Suprapubic skin (tissue), 4 donors: ENCODE measurements around the gene SDR42E1. TPM values are rescaled to one million over a fixed set of nuclear protein-coding genes. Genes with fewer than 3 reads are reported as not detected.
"Not testable (repeated sequence)": the region's sequence is repeated elsewhere in the genome, so short reads cannot be mapped to it uniquely, and the experiment has no call there.

Source experiments
- DNase-seq, 2 donors: peaks; one replicate each; pipeline ENCODE4 v3.0.0-alpha.2; 2019; ENCODE audit warnings: low spot score in 2 of 2
- H3K27ac ChIP-seq: fragments of 200-600 bp; sonication (generic); one replicate; pipeline ENCODE4 v1.5.1; 2019
- H3K27me3 ChIP-seq: fragments of 200-600 bp; sonication (generic); one replicate; pipeline ENCODE4 v1.5.1; 2019
- H3K36me3 ChIP-seq: fragments of 200-600 bp; sonication (generic); one replicate; pipeline ENCODE4 v1.5.1; 2019
- H3K4me1 ChIP-seq: fragments of 200-600 bp; sonication (generic); one replicate; pipeline ENCODE4 v1.5.1; 2019
- H3K4me3 ChIP-seq: fragments of 200-600 bp; sonication (generic); one replicate; pipeline ENCODE4 v1.5.1; 2019; ENCODE audit warnings: mild to moderate bottlenecking
- H3K9me3 ChIP-seq: fragments of 200-600 bp; sonication (generic); one replicate; pipeline ENCODE4 v1.5.1; 2019
- CTCF ChIP-seq, 2 donors: fragments of 200-600 bp in 1 of 2; fragments of 450-650 bp in 1 of 2; sonication (generic) in 1 of 2; IDR thresholded peaks; one replicate each; pipeline ENCODE4 v1.5.1; 2016 to 2019; ENCODE audit warnings: antibody characterized with exemption in 2 of 2, mild to moderate bottlenecking in 1 of 2, moderate library complexity in 1 of 2
- EP300 ChIP-seq: sonication (generic); formaldehyde crosslinking; IDR thresholded peaks from one replicate; pipeline ENCODE4 v1.6.1; 2017; ENCODE audit warnings: antibody characterized with exemption
- POLR2A ChIP-seq, 2 donors: fragments of 450-650 bp; IDR thresholded peaks; one replicate each; pipeline ENCODE4 v1.6.1; 2017; ENCODE audit warnings: antibody characterized with exemption in 2 of 2, mild to moderate bottlenecking in 2 of 2, moderate library complexity in 2 of 2
- POLR2AphosphoS5 ChIP-seq, 3 donors: sonication (generic); formaldehyde crosslinking; IDR thresholded peaks; one replicate each; pipeline ENCODE4 v1.6.1; 2017; ENCODE audit warnings: antibody characterized with exemption in 3 of 3
- WGBS: methylation state at CpG from one replicate; pipeline ENCODE4 v1.1.5; 2018; 5-methylcytosine and 5-hydroxymethylcytosine counted together
- total RNA-seq, 4 donors: library from RNA; depleted of rRNA; stranded (reverse); fragments of >200 nt; gene quantifications; one replicate each; pipeline ENCODE4 v1.1.0, GENCODE V29; 2016

Gene SDR42E1
- total RNA-seq, 4 donors from 2014 or later = 21.5 to 34.6 (median 28.3) TPM

- peaks cover 19% of the 10 kb centered on the region for H3K4me1 ChIP-seq
- H3K36me3 ChIP-seq = no peaks in the 10 kb centered on the region
- H3K4me3 ChIP-seq = no peak overlapping the region
- peaks cover under 1% of the 10 kb centered on the region for H3K27me3 ChIP-seq
- TF ChIP-seq EP300 (no peak), POLR2A (IDR thresholded peaks at IDR 0.05) (no peak), CTCF (IDR thresholded peaks at IDR 0.05) (no peak), POLR2AphosphoS5 (IDR thresholded peaks at IDR 0.05) (no peak)
- peak overlapping the region; percentile 71 for H3K27ac ChIP-seq
- H3K9me3 ChIP-seq = peaks cover 8% of the 10 kb centered on the region
- WGBS = 43% methylated on average over 7 of the region's 7 CpGs
- DNase-seq = no peak
These were observed 5.0 kb upstream of the SDR42E1 start for GRCh38 chr16:82016263-82016662.

- no peak for DNase-seq
- Histone ChIP-seq H3K36me3 (no peaks in the 10 kb centered on the region), H3K27ac (no peak overlapping the region), H3K9me3 (peaks cover 8% of the 10 kb centered on the region), H3K27me3 (peaks cover 4% of the 10 kb centered on the region), H3K4me1 (peaks cover 25% of the 10 kb centered on the region), H3K4me3 (no peak overlapping the region)
- no peak for TF ChIP-seq POLR2AphosphoS5 (IDR thresholded peaks at IDR 0.05)
- TF ChIP-seq CTCF (IDR thresholded peaks at IDR 0.05) = no peak
- TF ChIP-seq EP300 = no peak
- TF ChIP-seq POLR2A (IDR thresholded peaks at IDR 0.05) = no peak
- 48% methylated on average over 2 of the region's 2 CpGs for WGBS
These were observed 1.9 kb upstream of the SDR42E1 start for GRCh38 chr16:82013139-82013538.

GRCh38 chr16:82010649-82011048 lies 621 bp downstream of the SDR42E1 start:
- peak overlapping the region; percentile 72 for H3K27ac ChIP-seq
- H3K4me1 ChIP-seq = peaks cover 7% of the 10 kb centered on the region
- H3K27me3 ChIP-seq = peaks cover 4% of the 10 kb centered on the region
- peaks cover 8% of the 10 kb centered on the region for H3K9me3 ChIP-seq
- TF ChIP-seq POLR2AphosphoS5 (IDR thresholded peaks at IDR 0.05) = no peak
- no peak for TF ChIP-seq EP300
- no peak for TF ChIP-seq CTCF (IDR thresholded peaks at IDR 0.05)
- TF ChIP-seq POLR2A (IDR thresholded peaks at IDR 0.05) = no peak
- peak overlapping the region; percentile 55 for H3K4me3 ChIP-seq
- DNase-seq = no peak
- H3K36me3 ChIP-seq = no peaks in the 10 kb centered on the region
- 61% methylated on average over 8 of the region's 8 CpGs for WGBS

- not testable (repeated sequence) for H3K27me3 ChIP-seq, H3K9me3 ChIP-seq, H3K27ac ChIP-seq, DNase-seq, H3K36me3 ChIP-seq, H3K4me3 ChIP-seq, H3K4me1 ChIP-seq
- WGBS = 70% methylated on average over 4 of the region's 4 CpGs
These were observed 1.5 kb downstream of the SDR42E1 start for GRCh38 chr16:82009789-82010188.

GRCh38 chr16:82008957-82009592 lies 2.2 kb downstream of the SDR42E1 start:
- H3K27me3 ChIP-seq = peaks cover 4% of the 10 kb centered on the region
- H3K27ac ChIP-seq = no peak overlapping the region
- no peak for DNase-seq
- H3K4me1 ChIP-seq = peaks cover 7% of the 10 kb centered on the region
- TF ChIP-seq POLR2AphosphoS5 (IDR thresholded peaks at IDR 0.05) = no peak
- TF ChIP-seq CTCF (IDR thresholded peaks at IDR 0.05) = no peak
- TF ChIP-seq EP300 = no peak
- no peak for TF ChIP-seq POLR2A (IDR thresholded peaks at IDR 0.05)
- no peaks in the 10 kb centered on the region for H3K9me3 ChIP-seq
- no peak overlapping the region for H3K4me3 ChIP-seq
- H3K36me3 ChIP-seq = no peaks in the 10 kb centered on the region
- 89% methylated on average over 9 of the region's 9 CpGs for WGBS

GRCh38 chr16:82007189-82007588 lies 4.1 kb downstream of the SDR42E1 start:
- Histone ChIP-seq H3K27ac (no peak overlapping the region), H3K27me3 (peaks cover 4% of the 10 kb centered on the region), H3K4me3 (no peak overlapping the region), H3K36me3 (no peaks in the 10 kb centered on the region), H3K9me3 (no peaks in the 10 kb centered on the region), H3K4me1 (peaks cover 7% of the 10 kb centered on the region)
- WGBS = 67% methylated on average over 2 of the region's 2 CpGs
- TF ChIP-seq POLR2A (IDR thresholded peaks at IDR 0.05) = no peak
- no peak for TF ChIP-seq CTCF (IDR thresholded peaks at IDR 0.05)
- no peak for DNase-seq
